OCI-LY7 (cell line): ENCODE data around the gene TTC34. TPM values are rescaled to one million over a fixed set of nuclear protein-coding genes. Genes with fewer than 3 reads are reported as not detected.

Experiments
- BruUV-seq: library from RNA; stranded (reverse); fragments of 400-500 nt; replicated peaks from 2 replicates; lab custom pipeline; 2021; lab: Mats Ljungman, UMichigan
- CTCF ChIA-PET: fragments of 300-600 bp; sonication (Branson Sonifier 250); formaldehyde crosslinking; loops from one replicate; lab custom pipeline; 2022; ENCODE audit warnings: antibody characterized with exemption; ENCODE audit not compliant: unreplicated experiment; lab: Charles Lee
- POLR2A ChIA-PET: fragments of 300-600 bp; sonication (Branson Sonifier 250); formaldehyde crosslinking; loops from one replicate; lab custom pipeline; 2022; ENCODE audit warnings: antibody characterized with exemption; lab: Charles Lee
- DNase-seq: peaks from one replicate; pipeline ENCODE4 v3.0.0-alpha.2; 2015; ENCODE audit warnings: low spot score
- H2AFZ ChIP-seq: fragments of 200-600 bp; sonication (generic), shearing (Covaris generic); 2 replicates; pipeline ENCODE4 v1.6.1; 2014; ENCODE audit warnings: mild to moderate bottlenecking, antibody characterized with exemption, low read length, moderate library complexity
- H3K27ac ChIP-seq: fragments of 200-600 bp; sonication (generic); 2 replicates; pipeline ENCODE4 v1.5.1; 2014; ENCODE audit warnings: mixed run types, low read depth, mild to moderate bottlenecking, moderate library complexity, low read length, inconsistent platforms; ENCODE audit not compliant: poor library complexity, severe bottlenecking
- H3K36me3 ChIP-seq: fragments of 200-600 bp; sonication (generic); 2 replicates; pipeline ENCODE4 v1.6.1; 2014; ENCODE audit warnings: mild to moderate bottlenecking, antibody characterized with exemption, low read length, moderate library complexity, mixed read lengths; ENCODE audit not compliant: insufficient read depth
- H3K4me1 ChIP-seq: fragments of 200-600 bp; sonication (generic); 2 replicates; pipeline ENCODE4 v1.5.1; 2014; ENCODE audit warnings: mild to moderate bottlenecking, low read length; ENCODE audit not compliant: insufficient read depth, poor library complexity, severe bottlenecking
- H3K4me2 ChIP-seq: fragments of 200-600 bp; sonication (generic); 2 replicates; pipeline ENCODE4 v1.6.1; 2014; ENCODE audit warnings: mild to moderate bottlenecking, low read length
- H3K4me3 ChIP-seq: fragments of 200-600 bp; sonication (generic); 2 replicates; pipeline ENCODE4 v1.5.1; 2014; ENCODE audit warnings: mild to moderate bottlenecking, low read depth, low read length; ENCODE audit not compliant: poor library complexity, severe bottlenecking
- H3K79me2 ChIP-seq: fragments of 200-600 bp; sonication (generic); 2 replicates; pipeline ENCODE4 v1.6.1; 2016; ENCODE audit warnings: low read depth, mild to moderate bottlenecking, low read length, moderate library complexity, mixed read lengths; ENCODE audit not compliant: insufficient read depth
- H3K9me2 ChIP-seq: fragments of 200-600 bp; sonication (generic); 2 replicates; pipeline ENCODE4 v1.6.1; 2016; ENCODE audit warnings: mild to moderate bottlenecking, low read length, mixed read lengths; ENCODE audit not compliant: insufficient read depth
- H3K9me3 ChIP-seq: fragments of 200-600 bp; sonication (generic); 2 replicates; pipeline ENCODE4 v1.6.1; 2014; ENCODE audit warnings: mild to moderate bottlenecking, mixed run types, low read length, mixed read lengths
- H4K20me1 ChIP-seq: fragments of 200-600 bp; sonication (generic); 2 replicates; pipeline ENCODE4 v1.6.1; 2014; ENCODE audit warnings: mild to moderate bottlenecking, antibody characterized with exemption, low read length, moderate library complexity, mixed read lengths; ENCODE audit not compliant: insufficient read depth
- EZH2phosphoT487 ChIP-seq: fragments of 200-600 bp; sonication (generic); IDR thresholded peaks from 2 replicates; pipeline ENCODE4 v1.6.1; 2018; ENCODE audit warnings: low read depth, borderline replicate concordance, mild to moderate bottlenecking, mixed run types, antibody characterized with exemption, low read length, moderate library complexity, mixed read lengths
- intact Hi-C: fragments of 100-400 bp; cut with micrococcal nuclease; formaldehyde crosslinking; loops from one replicate; pipeline ENCODE4 v1.10.0; 2022; ENCODE audit not compliant: unreplicated experiment
- total RNA-seq, 2 experiments: library from RNA; depleted of rRNA in 1 of 2; stranded (reverse); fragments of >200 nt in 1 of 2; shearing (Covaris generic) in 1 of 2; gene quantifications; 2 replicates each; pipeline ENCODE4 v1.2.3, GENCODE V29; 2014 to 2022
- TF ChIP-seq, protein P1 (sequence below): fragments of 200-600 bp; sonication (generic); conservative IDR thresholded peaks from 2 replicates; pipeline ENCODE4 v1.5.1; 2014; ENCODE audit warnings: mild to moderate bottlenecking, antibody characterized with exemption, low read length, moderate library complexity, mixed read lengths

The TTC34 gene
- total RNA-seq, 2 experiments from 2014 or later: 1.1 to 2.2 TPM

DNA sequence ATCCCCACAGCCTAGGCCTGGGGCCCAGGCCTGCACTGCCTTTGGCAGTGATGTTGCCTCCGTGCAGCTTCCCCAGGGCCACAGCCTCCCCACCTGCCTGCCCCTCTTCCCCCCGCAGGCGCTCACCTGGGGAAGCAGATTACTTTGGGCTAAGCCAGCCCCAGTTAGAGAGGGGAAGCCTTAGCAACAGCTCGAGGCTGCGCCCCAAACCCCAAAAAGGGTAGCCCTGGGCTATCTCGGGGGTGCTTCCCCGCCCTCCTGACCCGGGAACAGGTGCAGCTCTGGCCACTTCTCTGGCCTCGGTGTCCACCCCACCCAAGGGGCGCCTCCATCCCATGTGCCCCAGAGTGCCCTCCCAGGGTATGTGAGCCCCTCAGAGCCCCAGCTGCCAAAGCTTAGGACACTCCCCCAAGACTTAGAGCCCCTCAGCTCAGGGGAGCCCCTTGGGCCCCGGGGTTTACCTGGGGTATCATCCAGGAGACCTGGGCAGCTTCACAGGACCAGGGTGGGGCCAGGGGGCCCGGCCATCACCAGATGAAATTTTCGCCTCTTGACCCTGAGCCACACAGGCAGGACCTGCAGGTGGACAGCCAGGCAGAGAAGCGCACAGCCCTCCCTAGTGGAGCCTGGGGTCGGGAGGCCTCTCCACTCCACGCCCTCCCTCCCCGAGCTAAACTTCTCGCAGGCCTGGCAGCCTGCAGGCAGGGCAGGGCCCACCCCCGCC is 3.3 kb upstream of the TTC34 start:
- H4K20me1 ChIP-seq: no peaks in the 10 kb centered on the region
- BruUV-seq: no TSS peak
- ChIA-PET POLR2A (no interaction called here), CTCF (no interaction called here)
- H3K36me3 ChIP-seq: no peaks in the 10 kb centered on the region
- H3K9me2 ChIP-seq: no peaks in the 10 kb centered on the region
- H3K4me1 ChIP-seq: no peaks in the 10 kb centered on the region
- no peak overlapping the region for H3K4me3 ChIP-seq
- TF ChIP-seq, protein P1, sequence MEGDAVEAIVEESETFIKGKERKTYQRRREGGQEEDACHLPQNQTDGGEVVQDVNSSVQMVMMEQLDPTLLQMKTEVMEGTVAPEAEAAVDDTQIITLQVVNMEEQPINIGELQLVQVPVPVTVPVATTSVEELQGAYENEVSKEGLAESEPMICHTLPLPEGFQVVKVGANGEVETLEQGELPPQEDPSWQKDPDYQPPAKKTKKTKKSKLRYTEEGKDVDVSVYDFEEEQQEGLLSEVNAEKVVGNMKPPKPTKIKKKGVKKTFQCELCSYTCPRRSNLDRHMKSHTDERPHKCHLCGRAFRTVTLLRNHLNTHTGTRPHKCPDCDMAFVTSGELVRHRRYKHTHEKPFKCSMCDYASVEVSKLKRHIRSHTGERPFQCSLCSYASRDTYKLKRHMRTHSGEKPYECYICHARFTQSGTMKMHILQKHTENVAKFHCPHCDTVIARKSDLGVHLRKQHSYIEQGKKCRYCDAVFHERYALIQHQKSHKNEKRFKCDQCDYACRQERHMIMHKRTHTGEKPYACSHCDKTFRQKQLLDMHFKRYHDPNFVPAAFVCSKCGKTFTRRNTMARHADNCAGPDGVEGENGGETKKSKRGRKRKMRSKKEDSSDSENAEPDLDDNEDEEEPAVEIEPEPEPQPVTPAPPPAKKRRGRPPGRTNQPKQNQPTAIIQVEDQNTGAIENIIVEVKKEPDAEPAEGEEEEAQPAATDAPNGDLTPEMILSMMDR: no peak
- no peak for TF ChIP-seq EZH2phosphoT487
- H2AFZ ChIP-seq: no peak overlapping the region
- no peak overlapping the region for H3K27ac ChIP-seq
- intact Hi-C loops: no loop called here
- no peak overlapping the region for H3K4me2 ChIP-seq
- no peaks in the 10 kb centered on the region for H3K79me2 ChIP-seq
- DNase-seq: no peak
- no peaks in the 10 kb centered on the region for H3K9me3 ChIP-seq

DNA sequence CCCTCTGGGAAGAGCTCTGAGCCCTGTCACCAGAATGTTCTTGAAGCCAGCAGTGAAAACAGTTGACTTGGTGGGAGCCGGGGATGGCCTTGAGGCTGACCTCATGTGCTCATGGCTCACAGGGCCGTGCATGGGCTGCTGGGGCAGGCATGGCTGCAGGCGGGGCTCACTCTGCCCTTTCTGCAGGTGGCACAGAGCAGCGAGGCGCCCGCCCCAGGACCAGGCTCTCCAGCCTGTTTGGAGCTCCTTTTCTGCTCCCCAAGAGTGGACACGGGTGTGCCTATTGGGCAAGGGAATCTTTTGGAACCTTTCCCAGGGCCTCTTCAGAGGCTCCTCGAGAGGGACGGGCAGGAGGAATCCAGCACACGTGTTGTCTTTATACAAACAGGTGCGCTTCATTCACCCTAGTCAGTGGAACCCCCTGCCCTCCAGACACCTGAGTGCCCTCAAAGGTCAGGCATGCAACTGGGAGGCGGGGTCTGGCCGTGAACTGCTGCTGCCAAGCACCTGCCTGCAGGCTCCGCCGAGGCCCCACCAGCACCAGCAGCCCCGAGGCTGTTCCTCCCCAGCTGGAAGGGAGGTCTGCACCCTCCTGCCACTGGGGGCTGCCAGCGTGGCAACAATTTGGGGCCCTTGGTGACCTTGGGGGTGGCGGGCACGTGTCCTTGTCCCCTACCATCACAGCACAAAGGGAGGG is 2.6 kb upstream of the TTC34 start:
- Histone ChIP-seq H3K9me2 (no peaks in the 10 kb centered on the region), H4K20me1 (no peaks in the 10 kb centered on the region), H3K4me2 (no peak overlapping the region), H2AFZ (no peak overlapping the region), H3K4me1 (no peaks in the 10 kb centered on the region), H3K27ac (no peak overlapping the region), H3K79me2 (no peaks in the 10 kb centered on the region), H3K36me3 (no peaks in the 10 kb centered on the region), H3K9me3 (no peaks in the 10 kb centered on the region), H3K4me3 (no peak overlapping the region)
- no peak for DNase-seq
- CTCF ChIA-PET: no interaction called here
- no TSS peak for BruUV-seq
- POLR2A ChIA-PET: no interaction called here
- intact Hi-C loops: no loop called here
- no peak for TF ChIP-seq EZH2phosphoT487
- TF ChIP-seq, protein P1: no peak
